Spleen (tissue), 11 donors: ENCODE results near the gene AGPAT3. TPM values are rescaled to one million over a fixed set of nuclear protein-coding genes. Genes with fewer than 3 reads are reported as not detected.

Experiments used
- DNase-seq: peaks from one replicate; pipeline ENCODE4 v3.0.0-alpha.2; 2020
- H3K27ac ChIP-seq, 8 donors: fragments of 200-600 bp; sonication (generic) in 7 of 8; 1 replicate in 4 of 8; 2 replicates in 4 of 8; pipeline versions ENCODE4 v1.5.0 to v1.8.0; 2016 to 2021; ENCODE audit warnings: inconsistent platforms in 4 of 8, mild to moderate bottlenecking in 4 of 8, moderate library complexity in 1 of 8
- H3K27me3 ChIP-seq, 7 donors: fragments of 200-600 bp; sonication (generic) in 6 of 7; replicated peaks in 1 of 7; 1 replicate in 4 of 7; 2 replicates in 3 of 7; pipeline versions ENCODE4 v1.5.0 to v1.8.0; 2016 to 2021; ENCODE audit warnings: inconsistent platforms in 3 of 7, mild to moderate bottlenecking in 1 of 7
- H3K36me3 ChIP-seq, 6 donors: fragments of 200-600 bp; sonication (generic) in 5 of 6; 1 replicate in 4 of 6; 2 replicates in 2 of 6; pipeline versions ENCODE4 v1.5.0 to v1.8.0; 2016 to 2021; ENCODE audit warnings: inconsistent platforms in 2 of 6
- H3K4me1 ChIP-seq, 6 donors: fragments of 200-600 bp; sonication (generic) in 5 of 6; 1 replicate in 3 of 6; 2 replicates in 3 of 6; pipeline versions ENCODE4 v1.5.0 to v1.8.0; 2016 to 2021; ENCODE audit warnings: inconsistent platforms in 3 of 6
- H3K4me3 ChIP-seq, 8 donors: fragments of 200-600 bp; sonication (generic) in 7 of 8; 1 replicate in 4 of 8; 2 replicates in 4 of 8; pipeline versions ENCODE4 v1.5.0 to v1.8.0; 2016 to 2021; ENCODE audit warnings: inconsistent platforms in 4 of 8, mild to moderate bottlenecking in 4 of 8, moderate library complexity in 2 of 8
- H3K9me3 ChIP-seq, 8 donors: fragments of 200-600 bp; sonication (generic) in 7 of 8; 1 replicate in 4 of 8; 2 replicates in 4 of 8; pipeline versions ENCODE4 v1.5.0 to v1.8.0; 2016 to 2021; ENCODE audit warnings: inconsistent platforms in 4 of 8
- CTCF ChIP-seq, 11 experiments: fragments of 200-600 bp in 7 of 11; fragments of 450-650 bp in 4 of 11; sonication (generic) in 4 of 11; IDR thresholded peaks in 8 of 11; conservative IDR thresholded peaks in 3 of 11; 1 replicate in 7 of 11; 2 replicates in 4 of 11; pipeline versions ENCODE4 v1.4.0 to v1.8.0; 2016 to 2021; ENCODE audit warnings: antibody characterized with exemption in 11 of 11, inconsistent platforms in 4 of 11, mild to moderate bottlenecking in 1 of 11
- POLR2A ChIP-seq, 3 donors: fragments of 450-650 bp; IDR thresholded peaks; one replicate each; pipeline ENCODE4 v1.5.1; 2017; ENCODE audit warnings: antibody characterized with exemption in 3 of 3, mild to moderate bottlenecking in 1 of 3
- POLR2AphosphoS5 ChIP-seq, 3 donors: sonication (generic); formaldehyde crosslinking; IDR thresholded peaks; one replicate each; pipeline ENCODE4 v1.5.1; 2017; ENCODE audit warnings: antibody characterized with exemption in 3 of 3
- WGBS, 5 donors: extraction: QIAGEN DNeasy Blood & Tissue Kit in 3 of 5; methylation state at CpG; one replicate each; pipeline versions ENCODE4 v1.1.5 to v1.1.7; 2013 to 2018; 5-methylcytosine and 5-hydroxymethylcytosine counted together
- intact Hi-C: fragments of 100-400 bp; cut with DNase I; formaldehyde crosslinking; loops from one replicate; pipeline ENCODE4 v1.15.0; 2023; ENCODE audit warnings: low total_unique reads
- polyA plus RNA-seq, 3 donors: library from polyadenylated mRNA; stranded (reverse); fragments of 200-250 nt; gene quantifications; one replicate each; pipeline ENCODE4 v1.2.1, GENCODE V29; 2013
- total RNA-seq, 7 donors: library from RNA; depleted of rRNA in 3 of 7; stranded (reverse); fragments of >200 nt in 3 of 7; fragmentation: NEBNext Ultra II Directional in 4 of 7; extraction: Animal tissue kit (Norgen Biotek cat#: 25700) in 4 of 7; gene quantifications; one replicate each; pipeline versions ENCODE4 v1.1.0 to v1.2.1, GENCODE V29; 2016 to 2021
- donor health status: healthy with polysubstance abuse.
- donor health status: DM: no; HTN: no; CAD: no; lungs with moderate emphysema.
- donor health status: DM: no; HTN: no; CAD: no.
- donor health status: Bipolar disorder and iron deficiency.
- donor health status: healthy.
- donor health status: DM: no; HTN: no; CAD: no.
- donor health status: DM: yes; HTN: yes; CAD: no.

Gene AGPAT3
- total and polyA plus RNA-seq, 10 donors = 6.9 to 92.0 (median 56.0) TPM

GRCh38 chr21:43943512-43944077 lies 78.6 kb downstream of the AGPAT3 start:
- TF ChIP-seq CTCF (IDR thresholded peaks at IDR 0.05 in 8 of 11, conservative IDR thresholded peaks at IDR 0.05 in 3 of 11) (no peak), POLR2AphosphoS5 (IDR thresholded peaks at IDR 0.05) (no peak), POLR2A (IDR thresholded peaks at IDR 0.05) (no peak)

GRCh38 chr21:43944078-43944633 lies 79.1 kb downstream of the AGPAT3 start:
- peaks cover 0 to 68% (median 17%) of the 10 kb centered on the region in 6 donors for H3K36me3 ChIP-seq
- H3K27me3 ChIP-seq = no peaks in the 10 kb centered on the region
- H3K4me1 ChIP-seq = peaks cover 0 to 25% (median 13%) of the 10 kb centered on the region in 6 donors
- intact Hi-C loops = no loop called here
- H3K9me3 ChIP-seq = peaks cover 5 to 13% (median 12%) of the 10 kb centered on the region in 8 donors
- no peak for DNase-seq
- H3K27ac ChIP-seq = no peak overlapping the region
- TF ChIP-seq POLR2AphosphoS5 (IDR thresholded peaks at IDR 0.05) (peak in 1 of 3 donors; percentile 16), CTCF (IDR thresholded peaks at IDR 0.05 in 8 of 11, conservative IDR thresholded peaks at IDR 0.05 in 3 of 11) (no peak), POLR2A (IDR thresholded peaks at IDR 0.05) (no peak)
- WGBS, 5 donors = 73 to 85% (median 80%) methylated on average over 17 to 20 of the region's 20 CpGs
- H3K4me3 ChIP-seq = no peak overlapping the region

More at GRCh38 chr21:43943512-43944077, 78.6 kb downstream of the AGPAT3 start:
- WGBS, 5 donors = 89 to 95% (median 93%) methylated on average over 22 to 30 of the region's 30 CpGs
- intact Hi-C loops = no loop called here
- no peak overlapping the region for H3K27ac ChIP-seq
- H3K9me3 ChIP-seq = peaks cover 0 to 7% (median 7%) of the 10 kb centered on the region in 8 donors
- peaks cover 0 to 62% (median 17%) of the 10 kb centered on the region in 6 donors for H3K36me3 ChIP-seq
- H3K4me3 ChIP-seq = no peak overlapping the region
- no peaks in the 10 kb centered on the region for H3K27me3 ChIP-seq
- no peak for DNase-seq
- H3K4me1 ChIP-seq = peaks cover 0 to 30% (median 18%) of the 10 kb centered on the region in 6 donors

- DNase-seq = no peak
- intact Hi-C loops = no loop called here
- no peaks in the 10 kb centered on the region for H3K27me3 ChIP-seq
- H3K4me3 ChIP-seq = no peak overlapping the region
- peaks cover 0 to 21% (median 7%) of the 10 kb centered on the region in 6 donors for H3K4me1 ChIP-seq
- TF ChIP-seq POLR2A (IDR thresholded peaks at IDR 0.05) (no peak), POLR2AphosphoS5 (IDR thresholded peaks at IDR 0.05) (no peak), CTCF (IDR thresholded peaks at IDR 0.05 in 8 of 11, conservative IDR thresholded peaks at IDR 0.05 in 3 of 11) (no peak)
- WGBS, 5 donors = 81 to 89% (median 85%) methylated on average over 11 to 12 of the region's 12 CpGs
- H3K9me3 ChIP-seq = peaks cover 6 to 18% (median 16%) of the 10 kb centered on the region in 8 donors
- H3K27ac ChIP-seq = no peak overlapping the region
- peaks cover 0 to 72% (median 16%) of the 10 kb centered on the region in 6 donors for H3K36me3 ChIP-seq
Measured at GRCh38 chr21:43944757-43945156, 79.7 kb downstream of the AGPAT3 start.

GRCh38 chr21:43948740-43949498 lies 83.9 kb downstream of the AGPAT3 start:
- H3K4me3 ChIP-seq = no peak overlapping the region
- no peak for DNase-seq
- H3K27me3 ChIP-seq = no peaks in the 10 kb centered on the region
- WGBS, 5 donors = 85 to 98% (median 94%) methylated on average over 6 of the region's 6 CpGs
- TF ChIP-seq POLR2AphosphoS5 (IDR thresholded peaks at IDR 0.05) (no peak), CTCF (IDR thresholded peaks at IDR 0.05 in 8 of 11, conservative IDR thresholded peaks at IDR 0.05 in 3 of 11) (no peak), POLR2A (IDR thresholded peaks at IDR 0.05) (no peak)
- H3K27ac ChIP-seq = no peak overlapping the region
- intact Hi-C loops = no loop called here
- peaks cover 0 to 71% (median 9%) of the 10 kb centered on the region in 6 donors for H3K36me3 ChIP-seq
- H3K4me1 ChIP-seq = peaks cover 0 to 30% (median 4%) of the 10 kb centered on the region in 6 donors
- H3K9me3 ChIP-seq = peaks cover 6 to 18% (median 16%) of the 10 kb centered on the region in 8 donors
